GM12878 (cell line): Measurements from ENCODE around the gene PPFIA4.

Experiments
- CTCF ChIP-seq, 3 experiments: IDR thresholded peaks in 2 of 3; conservative IDR thresholded peaks in 1 of 3; 2 replicates each; pipeline ENCODE4 v1.5.1; 2011; ENCODE audit warnings: low read depth in 3 of 3, low read length in 3 of 3, mild to moderate bottlenecking in 3 of 3, control low read depth in 2 of 3, moderate library complexity in 2 of 3, inconsistent platforms in 1 of 3, mixed read lengths in 1 of 3; ENCODE audit not compliant: control insufficient read depth in 2 of 3, insufficient read depth in 1 of 3; ENCODE audit errors: extremely low read depth in 1 of 3
- EZH2 ChIP-seq: IDR thresholded peaks from 2 replicates; pipeline ENCODE4 v1.6.1; 2012; ENCODE audit warnings: low read depth, mild to moderate bottlenecking, control low read depth, inconsistent platforms, low read length, borderline replicate concordance; ENCODE audit not compliant: control insufficient read depth
- MAX ChIP-seq: IDR thresholded peaks from 2 replicates; pipeline ENCODE4 v1.6.1; 2012; ENCODE audit warnings: low read depth, low read length, improper control_type of control experiment
- MYC ChIP-seq: IDR thresholded peaks from 2 replicates; pipeline ENCODE4 v1.6.1; 2011; ENCODE audit warnings: mild to moderate bottlenecking, low read length, moderate library complexity, inconsistent platforms; ENCODE audit not compliant: insufficient read depth, insufficient replicate concordance, insufficient read length, severe bottlenecking
- POLR2A ChIP-seq: IDR thresholded peaks from 2 replicates; pipeline ENCODE4 v1.6.1; 2011; ENCODE audit warnings: low read depth, mild to moderate bottlenecking, low read length
- POLR2AphosphoS5 ChIP-seq: IDR thresholded peaks from 2 replicates; pipeline ENCODE4 v1.6.1; 2011; ENCODE audit warnings: mild to moderate bottlenecking, low read length, inconsistent platforms
- RAD21 ChIP-seq: IDR thresholded peaks from 2 replicates; pipeline ENCODE4 v1.6.1; 2011; ENCODE audit warnings: mild to moderate bottlenecking, low read depth, low read length, moderate library complexity; ENCODE audit not compliant: insufficient read depth
- SIN3A ChIP-seq: IDR thresholded peaks from 2 replicates; pipeline ENCODE4 v1.6.1; 2012; ENCODE audit warnings: low read depth, low read length, improper control_type of control experiment
- SPI1 ChIP-seq: IDR thresholded peaks from 2 replicates; pipeline ENCODE4 v1.6.1; 2011; ENCODE audit warnings: low read depth, mild to moderate bottlenecking, low read length, moderate library complexity, borderline replicate concordance; ENCODE audit not compliant: insufficient read depth
- SUZ12 ChIP-seq: fragments of 200-600 bp; sonication (generic); IDR thresholded peaks from one replicate; pipeline ENCODE4 v1.6.1; 2018; ENCODE audit warnings: antibody characterized with exemption, mild to moderate bottlenecking; ENCODE audit not compliant: unreplicated experiment
- ZBTB40 ChIP-seq: fragments of 450-650 bp; IDR thresholded peaks from 2 replicates; pipeline ENCODE4 v1.6.1; 2016; ENCODE audit warnings: mild to moderate bottlenecking, moderate library complexity, borderline replicate concordance
- ZNF24 ChIP-seq: fragments of 450-650 bp; IDR thresholded peaks from 2 replicates; pipeline ENCODE4 v1.6.1; 2017; ENCODE audit warnings: antibody characterized with exemption, mild to moderate bottlenecking
- ZSCAN29 ChIP-seq: fragments of 450-650 bp; IDR thresholded peaks from 2 replicates; pipeline ENCODE4 v1.6.1; 2017; ENCODE audit warnings: mild to moderate bottlenecking, moderate library complexity

GRCh38 chr1:203124011-203124410 lies 97.7 kb downstream of the PPFIA4 start:
- no peak for TF ChIP-seq POLR2A
- no peak for TF ChIP-seq MAX
- TF ChIP-seq POLR2AphosphoS5 = no peak
- TF ChIP-seq EZH2 = no peak
- TF ChIP-seq CTCF (IDR thresholded peaks at IDR 0.05 in 2 of 3, conservative IDR thresholded peaks at IDR 0.05 in 1 of 3; ENCODE audit: control insufficient read depth in 2 of 3, extremely low read depth in 1 of 3, insufficient read depth in 1 of 3, low read depth in 3 of 3, low read length in 3 of 3) = no peak
- no peak for TF ChIP-seq MYC
- no peak for TF ChIP-seq RAD21
- no peak for TF ChIP-seq SIN3A
- TF ChIP-seq SUZ12 = no peak
- no peak for TF ChIP-seq ZBTB40
- TF ChIP-seq ZNF24 = no peak
- TF ChIP-seq ZSCAN29 = no peak
- no peak for TF ChIP-seq SPI1
